CD4-positive, alpha-beta T cell treated with Interleukin-17A for 4 hours (primary cell): ENCODE results near the gene HOXB5.

Source experiments
- DNase-seq: peaks from one replicate; pipeline ENCODE4 v3.0.0-alpha.2; 2020; ENCODE audit warnings: mixed read lengths

Gene HOXB5

GRCh38 chr17:48546924-48547807, 46.4 kb downstream of the HOXB5 start:
- peak; percentile 45 for DNase-seq

- no peak for DNase-seq
These were observed 47.2 kb downstream of the HOXB5 start for GRCh38 chr17:48546137-48546923.

GRCh38 chr17:48545539-48545938, 48.0 kb downstream of the HOXB5 start:
- no peak for DNase-seq

GRCh38 chr17:48545022-48545375, 48.6 kb downstream of the HOXB5 start, which contains the start of gene HOXB2:
Gene HOXB2 (minus strand): TSS chr17:48545109. CDS start chr17:48544911, 198 bp downstream.
- DNase-seq, result no peak

- peak; percentile 66 for DNase-seq
These were observed 49.1 kb downstream of the HOXB5 start for GRCh38 chr17:48544349-48545021.

GRCh38 chr17:48543854-48544348, 49.7 kb downstream of the HOXB5 start:
- no peak for DNase-seq

- peak; percentile 72 for DNase-seq
These were observed 50.3 kb downstream of the HOXB5 start for GRCh38 chr17:48543107-48543853.

DNA sequence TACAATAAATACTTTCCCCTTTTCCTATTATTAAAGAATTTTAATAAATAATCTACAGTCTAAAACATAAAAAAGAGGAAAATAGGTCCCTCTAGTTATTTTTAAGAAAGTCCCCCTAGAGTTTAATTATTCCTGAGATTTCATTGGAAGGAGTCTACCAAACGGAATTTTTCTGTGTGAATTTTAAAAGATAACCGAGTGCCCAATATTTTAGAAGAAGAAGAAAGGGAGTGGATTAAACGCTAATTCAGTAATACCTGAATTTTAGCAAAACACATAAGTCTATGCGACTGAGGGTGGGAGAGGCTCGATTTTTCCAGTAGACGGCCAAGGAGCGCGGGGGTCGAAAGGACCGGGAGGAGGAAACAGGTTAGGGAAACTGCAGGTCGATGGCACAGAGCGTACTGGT, 50.9 kb downstream of the HOXB5 start:
- DNase-seq, result no peak

DNA sequence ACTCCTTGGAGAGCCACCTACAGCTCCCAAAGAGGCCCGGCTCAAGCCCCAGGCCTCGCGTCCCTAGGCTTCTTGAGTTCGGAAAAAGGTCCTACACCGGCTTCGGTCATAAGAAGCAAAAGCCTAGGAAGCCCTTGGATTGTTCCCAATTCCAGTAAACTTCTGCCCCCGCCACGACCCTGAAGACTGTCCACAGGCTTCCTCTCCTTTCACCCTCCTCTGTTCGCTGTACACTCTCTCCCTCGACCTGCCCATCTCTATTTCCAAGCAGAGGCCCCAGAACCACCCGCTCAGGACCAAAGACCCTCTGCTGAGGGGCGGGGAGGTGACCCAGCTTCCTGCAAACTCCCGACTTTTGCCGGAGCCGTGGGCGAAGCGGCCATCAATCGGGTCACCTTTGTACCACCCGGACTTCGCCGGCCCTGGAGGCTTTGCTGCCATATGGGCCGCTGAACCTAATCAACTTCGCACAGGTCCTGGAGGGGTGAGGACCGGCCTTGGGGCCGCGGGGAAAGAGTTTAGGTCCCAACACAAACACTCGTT, 51.4 kb downstream of the HOXB5 start:
- DNase-seq, result peak; percentile 56

- DNase-seq, result peak; percentile 70
These were observed 51.9 kb downstream of the HOXB5 start for GRCh38 chr17:48541577-48542113.
